ENCODE results near the gene ZBP1.

The ZBP1 gene

GRCh38 chr20:57605878-57606277 is 14.3 kb downstream of the ZBP1 start:
- no peaks in the 10 kb centered on the region for H3K4me1 ChIP-seq (ENCODE audit: low read depth, poor library complexity, severe bottlenecking)
- no peak for TF ChIP-seq CTCF (conservative IDR thresholded peaks at IDR 0.05; ENCODE audit: low read depth, low read length)
- H3K4me3 ChIP-seq (IDR thresholded peaks at IDR 0.05; ENCODE audit: insufficient read depth, low read depth, low read length), result no peak overlapping the region
- no peak overlapping the region for H3K27ac ChIP-seq
- H4K20me1 ChIP-seq (ENCODE audit: insufficient read depth), result no peaks in the 10 kb centered on the region
- H3K27me3 ChIP-seq (ENCODE audit: insufficient read depth, low read depth), result no peaks in the 10 kb centered on the region
- no peaks in the 10 kb centered on the region for H3K79me2 ChIP-seq (ENCODE audit: insufficient read depth, low read depth)
- H2AFZ ChIP-seq (ENCODE audit: low read depth), result no peak overlapping the region
- no peaks in the 10 kb centered on the region for H3K36me3 ChIP-seq (ENCODE audit: insufficient read depth)
- no peak overlapping the region for H3K4me2 ChIP-seq
- H3K9ac ChIP-seq, result no peak overlapping the region

DNA sequence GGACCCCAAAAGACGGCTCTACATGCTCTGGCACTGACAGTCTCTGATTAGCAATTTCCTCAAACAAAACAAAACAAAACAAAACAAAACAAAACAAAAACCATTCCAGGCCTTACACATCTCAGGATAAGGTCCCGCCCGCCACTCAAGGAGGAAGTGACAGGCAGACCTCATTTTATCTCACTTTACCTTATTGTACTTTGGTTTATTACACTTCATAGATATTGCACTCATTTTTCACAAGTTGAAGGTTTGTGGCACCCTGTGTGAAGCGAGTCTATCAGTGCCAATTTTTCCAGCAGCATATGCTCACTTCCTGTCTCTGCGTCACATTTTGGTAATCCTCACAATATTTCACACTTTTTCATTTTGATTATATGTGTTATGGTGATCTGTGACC is 15.2 kb downstream of the ZBP1 start:
- no peaks in the 10 kb centered on the region for H3K27me3 ChIP-seq (ENCODE audit: insufficient read depth, low read depth)
- H3K4me2 ChIP-seq, result no peak overlapping the region
- no peak overlapping the region for H2AFZ ChIP-seq (ENCODE audit: low read depth)
- no peak overlapping the region for H3K4me3 ChIP-seq (IDR thresholded peaks at IDR 0.05; ENCODE audit: insufficient read depth, low read depth, low read length)
- no peaks in the 10 kb centered on the region for H3K4me1 ChIP-seq (ENCODE audit: low read depth, poor library complexity, severe bottlenecking)
- H3K36me3 ChIP-seq (ENCODE audit: insufficient read depth), result no peaks in the 10 kb centered on the region
- no peak for TF ChIP-seq CTCF (conservative IDR thresholded peaks at IDR 0.05; ENCODE audit: low read depth, low read length)
- H3K79me2 ChIP-seq (ENCODE audit: insufficient read depth, low read depth), result no peaks in the 10 kb centered on the region
- no peak overlapping the region for H3K27ac ChIP-seq
- no peaks in the 10 kb centered on the region for H4K20me1 ChIP-seq (ENCODE audit: insufficient read depth)
- H3K9ac ChIP-seq, result no peak overlapping the region

- Histone ChIP-seq H4K20me1 (ENCODE audit: insufficient read depth) (no peaks in the 10 kb centered on the region), H3K9ac (no peak overlapping the region), H3K4me3 (IDR thresholded peaks at IDR 0.05; ENCODE audit: insufficient read depth, low read depth, low read length) (no peak overlapping the region), H3K79me2 (ENCODE audit: insufficient read depth, low read depth) (no peaks in the 10 kb centered on the region), H3K4me1 (ENCODE audit: low read depth, poor library complexity, severe bottlenecking) (no peaks in the 10 kb centered on the region), H3K27me3 (ENCODE audit: insufficient read depth, low read depth) (no peaks in the 10 kb centered on the region), H2AFZ (ENCODE audit: low read depth) (no peak overlapping the region), H3K4me2 (no peak overlapping the region), H3K36me3 (ENCODE audit: insufficient read depth) (no peaks in the 10 kb centered on the region), H3K27ac (no peak overlapping the region)
- no peak for TF ChIP-seq CTCF (conservative IDR thresholded peaks at IDR 0.05; ENCODE audit: low read depth, low read length)
These were observed 17.1 kb downstream of the ZBP1 start for GRCh38 chr20:57603120-57603519.

- no peaks in the 10 kb centered on the region for H3K27me3 ChIP-seq (ENCODE audit: insufficient read depth, low read depth)
- TF ChIP-seq CTCF (conservative IDR thresholded peaks at IDR 0.05; ENCODE audit: low read depth, low read length), result no peak
- no peak overlapping the region for H3K27ac ChIP-seq
- H3K79me2 ChIP-seq (ENCODE audit: insufficient read depth, low read depth), result no peaks in the 10 kb centered on the region
- no peak overlapping the region for H2AFZ ChIP-seq (ENCODE audit: low read depth)
- peaks cover 9% of the 10 kb centered on the region for H3K4me1 ChIP-seq (ENCODE audit: low read depth, poor library complexity, severe bottlenecking)
- H4K20me1 ChIP-seq (ENCODE audit: insufficient read depth), result no peaks in the 10 kb centered on the region
- no peaks in the 10 kb centered on the region for H3K36me3 ChIP-seq (ENCODE audit: insufficient read depth)
- no peak overlapping the region for H3K9ac ChIP-seq
- H3K4me3 ChIP-seq (IDR thresholded peaks at IDR 0.05; ENCODE audit: insufficient read depth, low read depth, low read length), result no peak overlapping the region
- H3K4me2 ChIP-seq, result no peak overlapping the region
These were observed 18.5 kb downstream of the ZBP1 start for GRCh38 chr20:57601737-57602136.

DNA sequence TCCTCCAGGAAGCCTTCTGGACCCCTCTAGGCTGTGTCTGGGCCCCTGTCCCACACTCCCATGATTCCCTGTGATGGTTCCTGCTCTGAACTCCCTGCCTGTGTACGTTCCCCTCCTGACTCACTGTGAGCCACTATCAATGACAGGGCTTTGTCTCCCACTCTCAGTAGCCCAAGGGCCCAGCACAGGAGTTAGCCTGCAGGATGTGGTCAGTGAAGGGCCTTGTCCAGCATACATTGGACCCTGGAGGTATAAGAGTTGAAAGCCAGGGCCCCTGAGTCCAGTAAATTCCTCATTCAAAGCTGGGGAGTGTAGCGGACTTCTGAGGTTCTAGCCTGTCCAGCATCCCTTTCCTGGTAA is 19.0 kb downstream of the ZBP1 start:
- Histone ChIP-seq H3K27ac (no peak overlapping the region), H3K4me1 (ENCODE audit: low read depth, poor library complexity, severe bottlenecking) (peaks cover 12% of the 10 kb centered on the region), H4K20me1 (ENCODE audit: insufficient read depth) (no peaks in the 10 kb centered on the region), H3K4me3 (IDR thresholded peaks at IDR 0.05; ENCODE audit: insufficient read depth, low read depth, low read length) (no peak overlapping the region), H3K9ac (no peak overlapping the region), H3K36me3 (ENCODE audit: insufficient read depth) (no peaks in the 10 kb centered on the region), H3K27me3 (ENCODE audit: insufficient read depth, low read depth) (no peaks in the 10 kb centered on the region), H3K79me2 (ENCODE audit: insufficient read depth, low read depth) (no peaks in the 10 kb centered on the region), H3K4me2 (no peak overlapping the region), H2AFZ (ENCODE audit: low read depth) (no peak overlapping the region)
- TF ChIP-seq CTCF (conservative IDR thresholded peaks at IDR 0.05; ENCODE audit: low read depth, low read length), result no peak
